WERI-Rb-1 (cell line): Measurements from ENCODE around the gene DBNDD1.

ENCODE experiments used
- DNase-seq: peaks from one replicate; pipeline ENCODE4 v3.0.0-alpha.2; 2020
- H3K27ac ChIP-seq: fragments of 250-450 bp; sonication (Bioruptor Pico); 2 replicates; pipeline ENCODE4 v1.5.1; 2020; ENCODE audit warnings: mild to moderate bottlenecking, moderate library complexity
- H3K27me3 ChIP-seq: fragments of 250-450 bp; sonication (Bioruptor Pico); 2 replicates; pipeline ENCODE4 v1.5.1; 2021; ENCODE audit warnings: mild to moderate bottlenecking, low read depth, moderate library complexity; ENCODE audit not compliant: insufficient read depth, severe bottlenecking
- H3K36me3 ChIP-seq: fragments of 250-450 bp; sonication (Bioruptor Pico); 2 replicates; pipeline ENCODE4 v1.5.1; 2020; ENCODE audit warnings: mild to moderate bottlenecking, moderate library complexity
- H3K4me3 ChIP-seq: 2 replicates; pipeline ENCODE4 v1.5.1; 2011; ENCODE audit warnings: low read depth, mild to moderate bottlenecking, control low read depth, low read length
- H3K9me3 ChIP-seq: fragments of 250-450 bp; sonication (Bioruptor Pico); 2 replicates; pipeline ENCODE4 v1.5.1; 2021; ENCODE audit warnings: mild to moderate bottlenecking, moderate library complexity; ENCODE audit not compliant: severe bottlenecking
- CTCF ChIP-seq: IDR thresholded peaks from 2 replicates; pipeline ENCODE4 v1.5.1; 2011; ENCODE audit warnings: low read depth, mild to moderate bottlenecking, control low read depth, inconsistent platforms, low read length

DBNDD1 gene

GRCh38 chr16:89994389-89994720 lies 24.9 kb downstream of the DBNDD1 start:
- Histone ChIP-seq H3K36me3 (peaks cover 17% of the 10 kb centered on the region), H3K4me3 (no peak overlapping the region), H3K27me3 (no peaks in the 10 kb centered on the region), H3K27ac (no peak overlapping the region), H3K9me3 (no peaks in the 10 kb centered on the region)
- no peak for DNase-seq
- TF ChIP-seq CTCF, result no peak

GRCh38 chr16:89993971-89994370 lies 25.3 kb downstream of the DBNDD1 start:
- Histone ChIP-seq H3K4me3 (no peak overlapping the region), H3K36me3 (peaks cover 17% of the 10 kb centered on the region), H3K27me3 (no peaks in the 10 kb centered on the region), H3K9me3 (no peaks in the 10 kb centered on the region), H3K27ac (no peak overlapping the region)
- no peak for DNase-seq
- TF ChIP-seq CTCF, result no peak

GRCh38 chr16:89993377-89993776 lies 25.9 kb downstream of the DBNDD1 start:
- Histone ChIP-seq H3K27me3 (no peaks in the 10 kb centered on the region), H3K4me3 (no peak overlapping the region), H3K9me3 (no peaks in the 10 kb centered on the region), H3K36me3 (peaks cover 17% of the 10 kb centered on the region), H3K27ac (no peak overlapping the region)
- DNase-seq, result no peak
- no peak for TF ChIP-seq CTCF

- DNase-seq, result no peak
- H3K9me3 ChIP-seq, result no peaks in the 10 kb centered on the region
- H3K4me3 ChIP-seq, result no peak overlapping the region
- H3K27me3 ChIP-seq, result no peaks in the 10 kb centered on the region
- peaks cover 6% of the 10 kb centered on the region for H3K36me3 ChIP-seq
- no peak overlapping the region for H3K27ac ChIP-seq
- TF ChIP-seq CTCF, result no peak
Observed at GRCh38 chr16:89990799-89991198, 28.5 kb downstream of the DBNDD1 start.

GRCh38 chr16:89988951-89989350 lies 30.3 kb downstream of the DBNDD1 start:
- no peaks in the 10 kb centered on the region for H3K27me3 ChIP-seq
- no peak for DNase-seq
- peaks cover 7% of the 10 kb centered on the region; the same call in 1 of the 2 replicates for H3K36me3 ChIP-seq
- H3K9me3 ChIP-seq, result no peaks in the 10 kb centered on the region
- H3K4me3 ChIP-seq, result no peak overlapping the region
- no peak for TF ChIP-seq CTCF
- H3K27ac ChIP-seq, result no peak overlapping the region

- Histone ChIP-seq H3K9me3 (no peaks in the 10 kb centered on the region), H3K27ac (no peak overlapping the region), H3K4me3 (no peak overlapping the region), H3K36me3 (peaks cover 13% of the 10 kb centered on the region), H3K27me3 (no peaks in the 10 kb centered on the region)
- no peak for DNase-seq
- TF ChIP-seq CTCF, result no peak
Observed at GRCh38 chr16:89987169-89987568, 32.1 kb downstream of the DBNDD1 start.
